Testis (tissue), 2 donors: ENCODE measurements around the gene ERMP1.

Experiments used
- CTCF ChIP-seq, 3 experiments: fragments of 450-650 bp in 2 of 3; fragments of 200-600 bp in 1 of 3; sonication (generic) in 1 of 3; IDR thresholded peaks; one replicate each; pipeline ENCODE4 v1.5.1; 2016 to 2019; ENCODE audit warnings: antibody characterized with exemption in 3 of 3, mild to moderate bottlenecking in 2 of 3, moderate library complexity in 1 of 3
- POLR2A ChIP-seq: fragments of 450-650 bp; IDR thresholded peaks from one replicate; pipeline ENCODE4 v1.6.1; 2017; ENCODE audit warnings: antibody characterized with exemption, mild to moderate bottlenecking, moderate library complexity

GRCh38 chr9:5870691-5871090, 37.8 kb upstream of the ERMP1 start:
- TF ChIP-seq CTCF (IDR thresholded peaks at IDR 0.05) (no peak), POLR2A (no peak)
